HG03280 (cell line): ENCODE results near the gene TSPAN4.
A peak's percentile ranks its signal among the peaks of the same experiment; 100 is the strongest.

Experiments used
- ATAC-seq: cut with Tn5 transposase; IDR thresholded peaks from one replicate; pipeline ENCODE4 v1.9.1; 2021; ENCODE audit warnings: mild to moderate bottlenecking, moderate library complexity; ENCODE audit not compliant: unreplicated experiment

TSPAN4 gene

GRCh38 chr11:833114-833791, 9.4 kb upstream of the TSPAN4 start:
- ATAC-seq, result peak; percentile 23

- ATAC-seq, result no peak
Measured at GRCh38 chr11:833849-834311, 8.8 kb upstream of the TSPAN4 start.

GRCh38 chr11:834371-835316, 8.0 kb upstream of the TSPAN4 start:
- no peak for ATAC-seq

DNA sequence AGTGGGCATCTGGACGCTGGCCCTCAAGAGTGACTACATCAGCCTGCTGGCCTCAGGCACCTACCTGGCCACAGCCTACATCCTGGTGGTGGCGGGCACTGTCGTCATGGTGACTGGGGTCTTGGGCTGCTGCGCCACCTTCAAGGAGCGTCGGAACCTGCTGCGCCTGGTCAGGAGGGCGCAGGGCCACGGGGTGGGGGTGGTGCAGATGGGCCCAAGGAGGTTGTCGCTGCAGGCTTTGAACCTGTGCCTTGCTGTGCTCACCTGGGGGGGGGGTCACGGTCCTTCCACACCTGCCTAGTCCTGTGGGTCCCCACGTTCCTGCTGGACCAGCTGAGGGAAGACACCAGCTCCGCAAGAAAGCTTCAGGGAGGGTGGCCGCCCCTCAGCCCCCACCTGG, 6.4 kb upstream of the TSPAN4 start:
- no peak for ATAC-seq

GRCh38 chr11:836700-837099, 6.0 kb upstream of the TSPAN4 start:
- no peak for ATAC-seq

DNA sequence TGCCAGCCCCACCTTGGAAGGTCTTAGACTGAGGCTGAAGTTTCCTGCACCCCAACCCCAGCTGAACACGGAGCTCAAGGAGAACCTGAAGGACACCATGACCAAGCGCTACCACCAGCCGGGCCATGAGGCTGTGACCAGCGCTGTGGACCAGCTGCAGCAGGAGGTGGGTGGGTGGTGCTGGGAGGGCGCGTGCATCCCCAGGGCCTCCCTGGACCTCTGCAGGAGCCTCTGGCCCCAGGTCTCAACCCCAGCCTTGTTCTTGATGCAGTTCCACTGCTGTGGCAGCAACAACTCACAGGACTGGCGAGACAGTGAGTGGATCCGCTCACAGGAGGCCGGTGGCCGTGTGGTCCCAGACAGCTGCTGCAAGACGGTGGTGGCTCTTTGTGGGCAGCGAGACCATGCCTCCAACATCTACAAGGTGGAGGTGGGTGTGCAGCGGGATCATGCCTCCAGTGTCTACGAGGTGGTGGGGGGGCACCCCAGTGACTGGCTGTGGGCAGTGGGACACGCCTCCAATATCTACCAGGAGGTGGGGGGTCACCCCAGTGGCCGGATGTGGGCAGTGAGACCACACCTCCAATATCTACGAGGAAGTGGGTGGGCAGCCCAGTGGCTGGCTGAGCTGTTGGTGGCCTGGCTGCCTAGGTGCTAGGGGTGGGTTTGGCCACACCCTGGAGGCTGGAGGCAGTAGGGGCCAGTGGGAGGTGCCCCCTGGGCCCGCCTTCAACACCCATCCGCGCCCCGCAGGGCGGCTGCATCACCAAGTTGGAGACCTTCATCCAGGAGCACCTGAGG, 5.3 kb upstream of the TSPAN4 start:
- ATAC-seq, result no peak

- ATAC-seq, result no peak
Measured at GRCh38 chr11:837990-838307, 4.7 kb upstream of the TSPAN4 start.

GRCh38 chr11:838441-839279, 4.0 kb upstream of the TSPAN4 start:
- ATAC-seq, result no peak

DNA sequence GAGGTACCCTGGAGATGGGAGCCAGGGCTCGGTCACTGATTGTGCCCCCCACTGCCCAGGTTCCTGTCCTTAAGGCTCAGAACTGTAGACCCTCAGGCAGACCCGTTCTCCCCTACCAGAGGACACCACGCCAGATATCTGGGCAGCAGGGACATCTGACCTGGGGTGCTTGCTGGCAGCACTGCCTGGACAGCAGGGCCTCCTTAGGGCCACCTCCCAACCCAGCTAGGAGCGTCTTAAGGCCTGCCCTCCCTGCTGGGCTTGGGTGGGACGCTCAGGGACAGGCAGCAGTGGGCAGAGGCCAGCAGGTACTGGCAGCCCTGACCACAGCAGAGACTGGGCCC, 3.4 kb upstream of the TSPAN4 start:
- ATAC-seq, result no peak

GRCh38 chr11:839875-840617, 2.6 kb upstream of the TSPAN4 start:
- ATAC-seq, result no peak

DNA sequence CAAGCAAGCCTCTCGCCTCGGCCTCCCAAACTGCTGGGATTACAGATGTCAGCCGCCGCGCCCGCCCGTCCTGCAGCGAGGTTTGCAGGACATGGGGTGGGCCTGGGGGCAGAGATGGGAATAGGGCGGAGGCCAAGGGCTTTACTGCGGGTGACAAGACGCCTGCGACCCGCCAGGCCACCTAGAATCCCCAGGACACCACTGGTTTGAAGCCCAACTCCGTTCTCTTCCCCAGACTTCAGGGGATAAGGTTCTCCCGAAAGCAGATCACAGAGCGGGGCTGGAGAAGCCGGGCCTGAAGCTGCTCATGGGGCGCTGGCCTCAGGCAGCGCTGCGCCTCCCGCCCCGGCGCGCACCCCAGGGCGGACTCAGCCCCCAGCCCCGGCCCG, 677 bp upstream of the TSPAN4 start:
- peak; percentile 6 for ATAC-seq

GRCh38 chr11:843086-843734, 558 bp downstream of the TSPAN4 start:
- no peak for ATAC-seq

DNA sequence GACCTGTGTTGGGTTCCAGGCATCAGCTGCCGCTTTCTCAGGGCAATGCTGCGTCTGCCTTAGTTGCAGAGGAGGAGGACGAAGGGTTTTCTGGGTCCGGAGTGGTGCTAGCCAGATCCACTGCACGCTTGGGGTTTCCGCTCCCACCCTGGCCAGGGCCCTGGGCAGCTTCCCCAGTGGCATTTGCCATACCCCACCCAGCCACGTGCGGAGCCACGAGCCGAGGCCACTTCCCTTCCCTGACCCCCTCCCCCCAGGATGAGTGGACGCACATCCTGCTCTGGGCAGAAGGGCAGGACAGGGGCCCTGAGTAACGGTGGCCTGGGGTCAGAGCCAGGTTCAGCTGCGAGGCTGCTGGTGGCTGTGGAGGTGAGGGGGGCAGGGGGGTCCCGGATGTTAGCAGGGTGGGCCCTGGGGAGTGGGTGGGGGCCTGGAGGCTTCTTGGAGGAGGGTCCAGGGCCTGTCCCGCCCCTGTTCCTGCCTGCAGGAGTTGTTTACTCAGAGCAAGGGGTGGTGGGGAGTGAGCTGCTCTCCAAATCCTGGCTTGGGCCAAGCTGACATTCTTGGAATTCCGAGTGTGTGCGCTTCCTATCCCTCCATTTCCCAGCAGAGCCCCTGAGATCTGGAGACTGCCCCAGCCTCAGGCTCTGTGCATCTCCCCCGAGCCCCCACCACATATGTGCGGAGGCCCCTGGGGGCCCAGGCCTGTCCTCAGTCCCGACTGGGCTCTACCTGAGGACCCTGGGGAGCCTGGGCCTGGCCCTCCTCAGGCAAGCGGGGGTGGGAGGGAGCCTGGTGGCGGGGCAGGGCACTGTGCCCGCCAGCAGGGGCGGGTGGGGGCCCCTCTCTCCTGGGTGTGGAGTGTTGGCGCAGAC, 1.4 kb downstream of the TSPAN4 start:
- no peak for ATAC-seq

DNA sequence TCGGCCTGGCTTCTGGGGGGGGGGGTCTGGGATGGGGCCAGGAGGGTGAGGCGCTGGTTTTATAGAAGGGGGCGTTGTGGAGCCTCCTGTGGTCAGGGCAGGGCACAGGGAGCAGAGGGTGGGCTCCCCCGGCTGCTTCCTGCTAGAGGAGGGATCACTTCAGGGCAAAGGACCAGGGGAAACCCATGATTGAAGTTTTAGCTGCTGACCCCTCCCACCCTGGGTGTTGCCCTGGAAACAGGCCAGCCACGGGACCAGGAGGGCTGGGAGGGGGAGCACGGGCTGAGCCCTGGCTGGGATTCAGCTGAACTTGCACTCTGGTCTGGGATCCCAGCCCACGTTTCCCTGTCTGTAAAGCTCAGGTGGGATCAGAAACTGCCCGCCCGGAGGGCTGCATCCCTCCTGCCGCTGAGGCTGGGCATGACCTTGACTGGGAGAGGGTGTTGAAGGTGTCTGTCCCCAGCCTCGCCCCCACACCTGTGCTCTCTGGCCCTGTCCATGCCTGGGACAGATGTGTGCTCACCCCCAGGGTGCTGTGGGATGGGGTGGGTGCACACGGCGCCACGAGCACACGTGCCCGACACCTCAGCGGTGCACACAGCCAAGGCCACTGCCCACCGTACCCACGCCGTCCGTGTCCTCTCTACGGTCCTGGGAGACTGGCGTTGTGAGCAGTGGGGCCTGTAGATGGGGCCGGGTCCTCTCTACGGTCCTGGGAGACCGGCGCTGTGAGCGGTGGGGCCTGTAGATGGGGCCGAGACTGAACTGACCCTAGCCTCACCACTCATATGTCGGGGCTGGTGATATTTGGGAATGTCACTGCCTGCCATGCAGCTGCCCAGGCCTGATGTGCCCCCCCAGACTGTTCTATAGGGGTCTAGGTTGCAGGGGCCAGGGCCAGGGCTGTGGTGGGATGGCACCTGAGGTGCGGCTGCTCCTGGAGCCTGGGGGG, 2.3 kb downstream of the TSPAN4 start:
- ATAC-seq, result no peak

DNA sequence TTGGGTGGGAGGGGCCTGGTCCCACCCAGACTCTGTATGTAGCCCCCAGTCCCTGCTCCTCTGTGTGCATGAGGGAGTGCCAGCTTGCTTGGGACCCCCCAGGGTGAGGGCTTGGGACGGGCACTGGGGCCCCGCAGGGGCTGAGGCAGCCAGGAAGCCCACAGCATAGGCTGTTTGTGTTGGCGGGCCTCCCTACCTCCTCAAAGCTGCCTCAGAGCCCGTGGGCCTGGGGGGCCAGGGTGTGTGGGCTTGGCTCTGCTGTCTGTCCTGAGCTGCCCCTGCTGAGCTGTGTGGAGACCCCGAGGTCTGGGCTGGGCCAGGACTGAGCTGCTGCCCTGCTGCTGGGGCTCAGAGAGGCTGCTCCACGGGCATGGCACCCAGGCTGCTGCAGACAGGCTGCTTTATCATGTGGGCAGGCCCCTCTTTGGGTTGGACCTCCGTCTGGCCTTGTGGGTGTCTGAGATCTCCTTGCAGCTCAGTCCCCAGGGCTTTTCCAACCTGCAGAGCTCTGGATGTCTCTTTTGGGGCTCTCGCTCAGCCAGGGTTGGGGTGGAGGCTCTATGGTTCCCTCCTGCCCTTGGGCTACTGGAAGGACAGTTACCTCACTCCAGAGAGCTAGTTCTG, 3.3 kb downstream of the TSPAN4 start:
- no peak for ATAC-seq

DNA sequence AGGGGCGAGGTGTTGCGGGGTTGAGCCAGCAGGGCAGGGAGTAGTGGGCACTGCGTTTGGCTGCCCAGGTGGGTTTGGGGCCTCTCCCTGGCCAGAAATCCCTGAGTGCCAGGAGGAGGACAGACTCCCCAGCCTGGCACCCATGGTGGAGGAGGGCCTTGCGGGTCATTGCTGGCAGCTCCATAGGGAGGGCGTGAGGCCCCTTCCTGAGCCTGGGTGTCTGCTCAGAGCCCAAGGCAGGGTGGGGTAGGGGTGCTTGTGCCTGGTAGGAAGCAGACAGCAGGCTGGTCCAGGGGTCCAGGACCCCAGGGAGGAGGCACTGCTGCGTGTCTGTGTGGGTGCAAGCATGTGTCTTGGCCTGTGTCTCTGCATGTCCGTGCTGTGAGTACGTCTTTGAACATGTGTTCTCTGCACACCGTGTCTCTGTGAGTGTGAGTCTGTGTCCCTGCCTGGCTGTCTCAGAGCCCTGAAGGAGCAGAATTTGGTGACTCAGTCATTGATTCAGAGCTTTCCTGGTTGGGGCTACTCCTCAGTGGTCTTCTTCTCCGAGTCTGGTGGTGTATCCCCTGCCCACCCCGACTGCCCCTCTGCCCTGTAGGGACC, 3.9 kb downstream of the TSPAN4 start:
- ATAC-seq, result no peak

DNA sequence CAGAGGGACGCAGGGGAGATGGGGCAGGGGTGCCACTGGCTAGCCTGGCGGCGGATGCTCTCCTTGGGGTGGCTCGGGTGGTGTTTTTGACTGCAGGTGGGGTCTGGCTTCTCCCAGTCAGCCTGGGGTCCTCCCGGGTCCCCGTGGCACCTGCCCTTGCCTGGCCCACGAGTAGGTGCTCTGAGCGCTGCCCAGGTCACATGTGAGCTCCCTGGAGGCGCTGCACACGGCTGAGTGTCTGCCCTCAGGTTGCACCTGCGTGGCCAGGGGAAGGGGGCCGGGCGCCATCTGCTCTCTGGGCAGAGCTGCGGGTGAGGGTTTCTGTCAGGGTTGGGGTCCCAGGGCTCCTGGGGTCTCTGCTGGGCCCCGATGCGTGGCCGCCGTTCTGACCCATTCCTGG, 5.2 kb downstream of the TSPAN4 start:
- no peak for ATAC-seq
